Memory B cell (primary cell): ENCODE measurements around the gene CCN6.
A peak's percentile ranks its signal among the peaks of the same experiment; 100 is the strongest.

ENCODE experiments used
- ATAC-seq: fragments of 150-1000 bp; cut with Tn5 transposase; 2 replicates; pipeline ENCODE4 v1.10.0; 2021; ENCODE audit warnings: low read depth, mild to moderate bottlenecking, moderate library complexity
- DNase-seq, 2 donors: peaks; one replicate each; pipeline ENCODE4 v3.0.0; 2022; ENCODE audit warnings: low spot score in 2 of 2
- H3K27ac Mint-ChIP-seq: one replicate; pipeline ENCODE4 v1.8.0; 2022; ENCODE audit warnings: mild to moderate bottlenecking, moderate library complexity, mixed read lengths
- H3K27me3 Mint-ChIP-seq: one replicate; pipeline ENCODE4 v1.8.0; 2022; ENCODE audit warnings: mixed read lengths
- H3K36me3 Mint-ChIP-seq: one replicate; pipeline ENCODE4 v1.8.0; 2022; ENCODE audit warnings: mild to moderate bottlenecking, mixed read lengths
- H3K4me1 Mint-ChIP-seq: one replicate; pipeline ENCODE4 v1.8.0; 2022; ENCODE audit warnings: mixed read lengths
- H3K4me3 Mint-ChIP-seq: one replicate; pipeline ENCODE4 v1.8.0; 2022; ENCODE audit warnings: mild to moderate bottlenecking, moderate library complexity, mixed read lengths
- H3K9me3 Mint-ChIP-seq: one replicate; pipeline ENCODE4 v1.8.0; 2022; ENCODE audit warnings: mixed read lengths

The CCN6 gene

DNA sequence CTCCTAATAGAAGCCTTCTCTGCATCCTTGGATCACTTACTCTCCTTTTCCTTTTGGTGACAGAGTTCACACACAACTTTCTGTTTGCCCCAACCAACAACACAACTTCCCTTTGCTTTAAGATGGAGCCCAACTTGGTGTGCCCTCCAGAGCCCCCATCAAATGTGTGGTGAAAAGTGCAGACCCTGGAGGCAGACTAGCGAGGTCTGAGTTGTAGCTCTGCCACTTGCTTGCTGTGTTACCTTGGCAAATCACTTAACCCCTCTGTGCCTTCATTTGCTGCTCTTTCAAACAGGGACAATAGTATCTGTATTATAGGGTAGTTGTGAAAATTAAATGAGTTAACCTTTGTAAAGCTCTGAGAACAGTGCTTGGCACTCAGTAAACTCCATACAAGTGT is 34.3 kb upstream of the CCN6 start:
- peaks cover 2% of the 10 kb centered on the region for H3K27me3 Mint-ChIP-seq
- no peak for DNase-seq
- no peak overlapping the region for H3K27ac Mint-ChIP-seq
- peaks cover 3% of the 10 kb centered on the region for H3K4me1 Mint-ChIP-seq
- ATAC-seq: no peak
- H3K4me3 Mint-ChIP-seq: no peak overlapping the region
- H3K9me3 Mint-ChIP-seq: peaks cover 9% of the 10 kb centered on the region
- H3K36me3 Mint-ChIP-seq: peaks cover 6% of the 10 kb centered on the region

DNA sequence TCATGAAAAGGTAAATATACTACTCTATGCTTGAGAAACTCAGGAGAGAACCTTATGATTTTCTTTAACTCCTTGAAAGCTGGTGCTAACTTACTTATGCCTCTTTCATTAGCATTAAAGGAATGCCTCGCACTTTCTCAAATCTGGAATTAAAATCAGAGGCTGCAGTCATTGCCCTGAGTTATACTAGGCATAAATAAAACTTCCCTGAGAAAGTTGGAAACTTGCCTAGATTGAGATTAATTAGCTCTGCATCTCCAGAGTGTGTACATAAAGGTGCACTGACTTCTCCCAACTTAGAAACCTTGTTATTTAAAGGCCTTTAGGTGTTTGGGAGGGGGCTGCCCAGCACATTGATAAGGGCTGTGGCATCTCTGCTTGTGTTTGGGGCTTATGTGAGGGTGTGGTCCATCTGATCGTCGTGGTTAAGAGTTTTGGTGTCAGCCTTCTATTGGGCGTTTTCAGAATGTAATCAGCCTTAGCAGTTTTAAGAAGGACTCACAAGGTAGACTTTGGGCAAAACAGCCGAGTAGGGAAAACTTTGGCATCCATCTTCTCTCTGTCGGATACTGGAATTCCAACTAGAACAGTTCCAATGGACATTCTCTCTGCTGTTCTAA is 32.1 kb upstream of the CCN6 start:
- H3K36me3 Mint-ChIP-seq: peaks cover 6% of the 10 kb centered on the region
- ATAC-seq: no peak
- H3K27me3 Mint-ChIP-seq: peaks cover 2% of the 10 kb centered on the region
- DNase-seq: no peak
- no peak overlapping the region for H3K4me3 Mint-ChIP-seq
- H3K9me3 Mint-ChIP-seq: peaks cover 10% of the 10 kb centered on the region
- no peak overlapping the region for H3K27ac Mint-ChIP-seq
- no peaks in the 10 kb centered on the region for H3K4me1 Mint-ChIP-seq

GRCh38 chr6:112022749-112023148 is 31.2 kb upstream of the CCN6 start:
- Mint-ChIP-seq H3K9me3 (peaks cover 10% of the 10 kb centered on the region), H3K27me3 (peaks cover 2% of the 10 kb centered on the region), H3K4me1 (no peaks in the 10 kb centered on the region)

DNA sequence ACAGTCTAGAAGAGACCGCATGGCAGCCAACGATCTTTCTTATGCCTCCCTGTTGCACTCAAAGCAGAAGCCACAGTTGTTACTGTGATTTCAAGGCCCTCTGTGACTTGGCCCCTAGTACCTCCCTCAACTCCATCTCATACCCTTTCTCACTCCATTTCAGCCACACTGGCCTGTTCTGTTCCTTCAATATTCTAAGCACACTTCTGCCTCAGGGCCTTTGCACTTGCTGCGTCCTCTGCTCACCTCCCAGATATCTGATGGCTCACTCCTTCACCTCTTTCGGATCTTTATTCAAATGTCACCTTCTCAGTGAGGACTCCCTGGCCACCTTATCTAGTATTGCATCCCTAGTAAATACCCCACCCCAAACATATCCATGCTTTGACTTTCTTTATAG is 29.4 kb upstream of the CCN6 start:
- Mint-ChIP-seq H3K27ac (no peak overlapping the region), H3K4me1 (peaks cover 11% of the 10 kb centered on the region), H3K27me3 (no peaks in the 10 kb centered on the region), H3K9me3 (peaks cover 10% of the 10 kb centered on the region), H3K36me3 (peaks cover 6% of the 10 kb centered on the region), H3K4me3 (no peak overlapping the region)
- ATAC-seq (no peak), DNase-seq (no peak)

More at GRCh38 chr6:112022749-112023148, 31.2 kb upstream of the CCN6 start:
- Mint-ChIP-seq H3K4me3 (no peak overlapping the region), H3K27ac (no peak overlapping the region), H3K36me3 (peaks cover 6% of the 10 kb centered on the region)
- no peak for ATAC-seq
- DNase-seq: no peak

DNA sequence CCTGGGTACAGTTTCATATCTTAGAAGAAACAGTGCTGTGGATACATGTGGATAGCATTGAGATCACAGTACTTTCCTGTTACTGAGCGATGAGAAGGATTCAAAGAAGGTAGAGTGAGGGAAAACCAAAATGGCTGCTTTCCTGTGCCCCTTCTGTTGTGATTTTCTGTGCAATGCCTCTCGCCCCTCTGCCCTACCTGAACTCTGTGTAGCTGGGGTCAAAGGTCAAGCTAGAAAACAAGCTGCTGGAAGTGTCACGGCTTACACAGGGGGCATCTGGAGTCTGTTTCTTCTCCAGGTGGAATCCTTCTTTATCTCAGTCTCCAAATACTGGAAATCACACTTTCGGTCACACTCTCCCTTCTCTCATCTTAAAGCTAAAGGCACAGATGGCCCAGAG is 27.0 kb upstream of the CCN6 start:
- no peaks in the 10 kb centered on the region for H3K27me3 Mint-ChIP-seq
- peaks cover 6% of the 10 kb centered on the region for H3K36me3 Mint-ChIP-seq
- H3K4me1 Mint-ChIP-seq: peaks cover 11% of the 10 kb centered on the region
- H3K4me3 Mint-ChIP-seq: no peak overlapping the region
- DNase-seq (no peak), ATAC-seq (no peak)
- H3K27ac Mint-ChIP-seq: no peak overlapping the region
- H3K9me3 Mint-ChIP-seq: peaks cover 10% of the 10 kb centered on the region

DNA sequence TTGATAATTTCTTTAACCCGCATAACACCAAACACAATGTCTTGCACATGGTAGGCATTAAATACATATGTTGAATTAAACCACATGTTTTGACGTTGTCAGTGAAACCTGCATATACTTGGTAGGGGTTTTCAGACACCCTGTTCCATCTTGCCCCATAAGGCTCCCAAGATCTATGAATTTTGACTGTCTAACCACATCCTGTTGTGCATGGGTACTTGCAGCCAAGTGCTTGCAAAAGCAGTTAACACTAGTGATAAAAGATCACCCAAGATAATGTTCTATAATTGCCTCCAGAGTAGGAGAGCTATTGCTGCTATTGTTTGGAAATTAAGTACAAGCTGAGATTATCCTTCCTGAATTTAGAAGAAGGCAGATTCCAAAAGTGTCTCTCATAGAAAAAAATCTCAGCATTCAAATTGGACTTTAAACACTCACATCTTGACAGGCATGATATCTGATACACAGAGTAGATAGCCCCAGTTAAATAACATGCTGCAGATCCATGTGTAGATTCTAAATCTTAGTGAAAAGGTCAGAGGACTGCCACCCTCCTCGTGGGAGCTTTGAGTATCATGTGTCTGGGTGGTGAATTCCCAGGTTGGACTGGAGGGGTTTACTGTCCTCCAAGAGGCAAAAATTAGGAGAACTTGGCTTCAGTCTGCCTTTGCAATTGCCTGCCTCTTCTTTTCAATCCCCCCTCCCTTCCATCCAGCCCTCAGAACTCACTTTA is 25.8 kb upstream of the CCN6 start:
- Mint-ChIP-seq H3K4me1 (peaks cover 11% of the 10 kb centered on the region), H3K4me3 (no peak overlapping the region), H3K9me3 (peaks cover 10% of the 10 kb centered on the region), H3K27ac (no peak overlapping the region), H3K36me3 (peaks cover 6% of the 10 kb centered on the region), H3K27me3 (no peaks in the 10 kb centered on the region)
- peak; percentile 60 for ATAC-seq
- no peak for DNase-seq

DNA sequence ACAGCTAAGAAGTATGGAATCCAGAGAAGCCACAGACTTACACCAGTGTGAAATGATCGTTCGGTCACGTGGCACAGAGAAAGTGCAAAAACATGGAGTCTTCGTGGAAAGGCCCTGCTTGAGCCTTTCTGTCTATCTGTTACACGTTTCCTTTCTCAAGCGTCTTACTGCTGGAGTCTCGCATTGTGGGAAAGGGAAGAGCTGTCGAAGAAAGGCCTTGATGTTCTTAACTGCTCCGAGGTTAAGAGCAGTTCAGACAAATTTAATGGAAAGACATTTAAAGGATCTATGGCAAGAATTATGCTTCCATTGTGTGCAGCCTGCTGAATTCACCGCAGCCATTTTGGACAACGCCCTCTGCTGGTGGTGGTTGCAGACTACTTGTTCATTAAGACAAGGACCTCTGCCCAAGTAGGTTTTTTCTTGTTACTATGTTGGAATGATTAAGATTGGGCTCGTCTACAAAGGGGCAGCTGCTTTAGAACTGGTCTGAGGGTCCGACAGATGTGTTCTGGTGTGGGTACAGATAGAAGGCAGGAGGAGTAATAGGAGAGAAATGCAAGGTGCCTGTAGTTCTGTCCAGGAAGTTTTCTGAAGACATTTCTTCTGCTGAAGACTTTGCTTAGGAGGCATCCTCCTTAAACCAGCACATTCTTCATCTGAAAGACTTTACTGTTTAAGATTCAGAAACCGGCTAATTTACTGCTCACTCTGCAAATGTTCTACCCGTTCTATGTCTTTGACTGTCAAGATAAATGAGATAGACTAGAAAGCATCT is 24.7 kb upstream of the CCN6 start:
- H3K4me1 Mint-ChIP-seq: peaks cover 11% of the 10 kb centered on the region
- H3K4me3 Mint-ChIP-seq: no peak overlapping the region

GRCh38 chr6:112030206-112030960 is 23.5 kb upstream of the CCN6 start:
- H3K4me3 Mint-ChIP-seq: no peak overlapping the region
- peaks cover 11% of the 10 kb centered on the region for H3K4me1 Mint-ChIP-seq

More for the DNA sequence above, 24.7 kb upstream of the CCN6 start:
- DNase-seq (peak; percentile 52), ATAC-seq (peak; percentile 70)
- H3K27me3 Mint-ChIP-seq: peaks cover 5% of the 10 kb centered on the region
- H3K27ac Mint-ChIP-seq: peak overlapping the region; percentile 36
- peaks cover 5% of the 10 kb centered on the region for H3K9me3 Mint-ChIP-seq
- peaks cover 3% of the 10 kb centered on the region for H3K36me3 Mint-ChIP-seq

GRCh38 chr6:112030961-112031660 is 22.8 kb upstream of the CCN6 start:
- Mint-ChIP-seq H3K36me3 (no peaks in the 10 kb centered on the region), H3K4me1 (peaks cover 11% of the 10 kb centered on the region), H3K27me3 (peaks cover 5% of the 10 kb centered on the region), H3K9me3 (no peaks in the 10 kb centered on the region), H3K4me3 (no peak overlapping the region), H3K27ac (no peak overlapping the region)
- ATAC-seq (no peak), DNase-seq (no peak)

More at GRCh38 chr6:112030206-112030960, 23.5 kb upstream of the CCN6 start:
- H3K36me3 Mint-ChIP-seq: no peaks in the 10 kb centered on the region
- DNase-seq (no peak), ATAC-seq (no peak)
- H3K27ac Mint-ChIP-seq: no peak overlapping the region
- peaks cover 5% of the 10 kb centered on the region for H3K27me3 Mint-ChIP-seq
- no peaks in the 10 kb centered on the region for H3K9me3 Mint-ChIP-seq

GRCh38 chr6:112031960-112032359 is 21.9 kb upstream of the CCN6 start:
- no peak overlapping the region for H3K27ac Mint-ChIP-seq
- DNase-seq (no peak), ATAC-seq (no peak)
- H3K4me1 Mint-ChIP-seq: peaks cover 11% of the 10 kb centered on the region
- no peak overlapping the region for H3K4me3 Mint-ChIP-seq
- peaks cover 6% of the 10 kb centered on the region for H3K27me3 Mint-ChIP-seq
- no peaks in the 10 kb centered on the region for H3K9me3 Mint-ChIP-seq
- no peaks in the 10 kb centered on the region for H3K36me3 Mint-ChIP-seq

GRCh38 chr6:112032728-112033127 is 21.2 kb upstream of the CCN6 start:
- Mint-ChIP-seq H3K27me3 (peaks cover 6% of the 10 kb centered on the region), H3K4me3 (no peak overlapping the region), H3K27ac (no peak overlapping the region), H3K9me3 (no peaks in the 10 kb centered on the region), H3K36me3 (no peaks in the 10 kb centered on the region), H3K4me1 (peaks cover 11% of the 10 kb centered on the region)
- DNase-seq: no peak
- ATAC-seq: no peak

GRCh38 chr6:112033791-112034615 is 19.9 kb upstream of the CCN6 start:
- H3K4me1 Mint-ChIP-seq: peaks cover 4% of the 10 kb centered on the region
- H3K4me3 Mint-ChIP-seq: no peak overlapping the region
- DNase-seq (no peak), ATAC-seq (no peak)
- no peak overlapping the region for H3K27ac Mint-ChIP-seq
- H3K36me3 Mint-ChIP-seq: no peaks in the 10 kb centered on the region
- peaks cover 6% of the 10 kb centered on the region for H3K27me3 Mint-ChIP-seq
- no peaks in the 10 kb centered on the region for H3K9me3 Mint-ChIP-seq

DNA sequence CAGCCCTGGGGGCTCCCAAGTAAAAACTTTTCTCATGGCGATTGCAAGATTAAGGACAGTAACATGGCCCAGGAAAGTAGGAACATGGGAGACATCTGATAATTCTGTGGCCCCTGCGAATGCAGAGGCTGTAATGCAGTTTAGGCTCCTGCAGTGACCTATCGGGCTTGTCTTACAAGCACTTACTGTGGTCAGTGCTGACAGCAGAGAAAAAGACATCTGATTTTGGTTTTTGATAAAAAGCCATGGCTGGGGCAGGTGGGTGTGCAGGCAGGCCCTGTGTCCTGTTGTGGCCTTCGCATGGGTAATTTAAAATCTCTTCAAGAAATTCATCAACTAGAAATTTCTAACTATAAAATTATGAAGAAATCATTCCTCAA is 19.3 kb upstream of the CCN6 start:
- H3K4me3 Mint-ChIP-seq: no peak overlapping the region
- DNase-seq (no peak), ATAC-seq (no peak)
- H3K4me1 Mint-ChIP-seq: no peaks in the 10 kb centered on the region
- H3K27me3 Mint-ChIP-seq: peaks cover 6% of the 10 kb centered on the region
- no peak overlapping the region for H3K27ac Mint-ChIP-seq
- H3K36me3 Mint-ChIP-seq: no peaks in the 10 kb centered on the region
- H3K9me3 Mint-ChIP-seq: no peaks in the 10 kb centered on the region
